ENCODE data around the gene NGF.

Gene NGF

DNA sequence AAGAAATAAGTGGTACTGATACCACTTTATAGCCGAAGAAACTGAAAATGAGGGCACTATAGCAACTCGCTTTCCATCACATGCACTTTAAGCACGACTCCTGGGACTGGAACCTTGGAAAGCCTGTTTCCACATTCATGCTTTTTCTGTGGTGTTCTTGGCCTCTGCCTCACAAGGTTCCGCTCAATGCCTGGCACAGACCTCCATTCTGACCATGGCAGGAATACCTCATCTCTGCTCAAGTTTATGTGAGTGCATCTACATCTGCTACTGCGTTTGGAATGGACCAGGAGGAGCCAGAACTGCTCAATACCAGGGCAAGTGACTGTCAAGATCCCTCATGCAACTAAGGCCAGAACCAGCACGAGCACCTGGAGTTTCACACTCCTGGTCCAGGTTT lies 11.6 kb downstream of the NGF start:
- H3K27ac ChIP-seq (ENCODE audit: low read depth, low read length) = no peak overlapping the region
- H3K4me2 ChIP-seq (ENCODE audit: low read length) = no peak overlapping the region
- H4K12ac ChIP-seq (ENCODE audit: low read depth, low read length) = no peak overlapping the region
- no peak overlapping the region for H2AK5ac ChIP-seq (ENCODE audit: low read length)
- no peak overlapping the region for H2BK5ac ChIP-seq (ENCODE audit: low read depth, low read length, poor library complexity)
- no peaks in the 10 kb centered on the region for H3K79me2 ChIP-seq (ENCODE audit: control insufficient read depth, insufficient read depth, low read length, poor library complexity)
- H3K9me3 ChIP-seq (ENCODE audit: insufficient read depth, low read depth, low read length) = no peaks in the 10 kb centered on the region
- no peaks in the 10 kb centered on the region for H3K27me3 ChIP-seq (ENCODE audit: insufficient read depth, low read length)
- no peak overlapping the region for H2BK120ac ChIP-seq (ENCODE audit: insufficient read depth, low read length, poor library complexity)
- no peak overlapping the region for H3K14ac ChIP-seq (ENCODE audit: low read length)
- H4K8ac ChIP-seq (ENCODE audit: low read depth, low read length) = no peak overlapping the region
- H3K18ac ChIP-seq (ENCODE audit: low read length) = no peak overlapping the region
- peaks cover 0 to 2% of the 10 kb centered on the region in 2 experiments for H3K4me1 ChIP-seq (ENCODE audit: control insufficient read depth in 1 of 2, insufficient read depth in 2 of 2, low read length in 2 of 2)
- H2AFZ ChIP-seq (ENCODE audit: insufficient read depth, low read length, poor library complexity) = no peak overlapping the region
- no peaks in the 10 kb centered on the region for H3K36me3 ChIP-seq (ENCODE audit: control insufficient read depth in 1 of 2, insufficient read depth in 2 of 2, low read length in 2 of 2)
- no peak overlapping the region for H3K9ac ChIP-seq (ENCODE audit: low read length)
- no peak overlapping the region for H3K23ac ChIP-seq (ENCODE audit: low read length)
- no CpG with 5 or more reads among the region's 6 CpGs for WGBS (ENCODE audit: extremely low coverage, insufficient coverage, insufficient read length)
- H4K91ac ChIP-seq (ENCODE audit: low read depth, low read length) = no peak overlapping the region
- H3K79me1 ChIP-seq (ENCODE audit: low read length) = no peaks in the 10 kb centered on the region
- DNase-seq = no peak
- H2BK12ac ChIP-seq (ENCODE audit: low read length) = no peak overlapping the region
- no peak overlapping the region for H3K4ac ChIP-seq (ENCODE audit: low read depth, low read length)
- H3K4me3 ChIP-seq (ENCODE audit: low read depth, low read length) = no peak overlapping the region

- no peak overlapping the region for H3K27ac ChIP-seq (ENCODE audit: low read depth, low read length)
- no peaks in the 10 kb centered on the region for H3K36me3 ChIP-seq (ENCODE audit: control insufficient read depth in 1 of 2, insufficient read depth in 2 of 2, low read length in 2 of 2)
- H2AK5ac ChIP-seq (ENCODE audit: low read length) = no peak overlapping the region
- WGBS (ENCODE audit: extremely low coverage, insufficient coverage, insufficient read length) = no CpG with 5 or more reads among the region's 5 CpGs
- H2BK120ac ChIP-seq (ENCODE audit: insufficient read depth, low read length, poor library complexity) = no peak overlapping the region
- H4K8ac ChIP-seq (ENCODE audit: low read depth, low read length) = no peak overlapping the region
- no peak for DNase-seq
- no peak overlapping the region for H3K4me2 ChIP-seq (ENCODE audit: low read length)
- H2AFZ ChIP-seq (ENCODE audit: insufficient read depth, low read length, poor library complexity) = no peak overlapping the region
- no peaks in the 10 kb centered on the region for H3K79me2 ChIP-seq (ENCODE audit: control insufficient read depth, insufficient read depth, low read length, poor library complexity)
- H2BK5ac ChIP-seq (ENCODE audit: low read depth, low read length, poor library complexity) = no peak overlapping the region
- no peak overlapping the region for H3K4me3 ChIP-seq (ENCODE audit: low read depth, low read length)
- H3K4ac ChIP-seq (ENCODE audit: low read depth, low read length) = no peak overlapping the region
- no peak overlapping the region for H3K23ac ChIP-seq (ENCODE audit: low read length)
- no peaks in the 10 kb centered on the region for H3K79me1 ChIP-seq (ENCODE audit: low read length)
- H3K18ac ChIP-seq (ENCODE audit: low read length) = no peak overlapping the region
- no peaks in the 10 kb centered on the region for H3K27me3 ChIP-seq (ENCODE audit: insufficient read depth, low read length)
- no peak overlapping the region for H3K9ac ChIP-seq (ENCODE audit: low read length)
- no peak overlapping the region for H3K14ac ChIP-seq (ENCODE audit: low read length)
- no peak overlapping the region for H4K12ac ChIP-seq (ENCODE audit: low read depth, low read length)
- H3K4me1 ChIP-seq (ENCODE audit: control insufficient read depth in 1 of 2, insufficient read depth in 2 of 2, low read length in 2 of 2) = peaks cover 0 to 2% of the 10 kb centered on the region in 2 experiments
- no peaks in the 10 kb centered on the region for H3K9me3 ChIP-seq (ENCODE audit: insufficient read depth, low read depth, low read length)
- no peak overlapping the region for H2BK12ac ChIP-seq (ENCODE audit: low read length)
- no peak overlapping the region for H4K91ac ChIP-seq (ENCODE audit: low read depth, low read length)
These were observed 12.2 kb downstream of the NGF start for GRCh38 chr1:115325874-115326273.

GRCh38 chr1:115324649-115325420 lies 13.2 kb downstream of the NGF start:
- WGBS (ENCODE audit: extremely low coverage, insufficient coverage, insufficient read length) = no CpG with 5 or more reads among the region's 8 CpGs
- H3K4me3 ChIP-seq (ENCODE audit: low read depth, low read length) = no peak overlapping the region
- H3K18ac ChIP-seq (ENCODE audit: low read length) = no peak overlapping the region
- H2BK12ac ChIP-seq (ENCODE audit: low read length) = no peak overlapping the region
- no peaks in the 10 kb centered on the region for H3K79me1 ChIP-seq (ENCODE audit: low read length)
- no peak for DNase-seq
- no peaks in the 10 kb centered on the region for H3K9me3 ChIP-seq (ENCODE audit: insufficient read depth, low read depth, low read length)
- H3K79me2 ChIP-seq (ENCODE audit: control insufficient read depth, insufficient read depth, low read length, poor library complexity) = no peaks in the 10 kb centered on the region
- no peak overlapping the region for H3K27ac ChIP-seq (ENCODE audit: low read depth, low read length)
- no peak overlapping the region for H2AK5ac ChIP-seq (ENCODE audit: low read length)
- H3K4me2 ChIP-seq (ENCODE audit: low read length) = no peak overlapping the region
- no peak overlapping the region for H3K4ac ChIP-seq (ENCODE audit: low read depth, low read length)
- no peak overlapping the region for H4K91ac ChIP-seq (ENCODE audit: low read depth, low read length)
- no peak overlapping the region for H3K9ac ChIP-seq (ENCODE audit: low read length)
- H3K23ac ChIP-seq (ENCODE audit: low read length) = no peak overlapping the region
- H2AFZ ChIP-seq (ENCODE audit: insufficient read depth, low read length, poor library complexity) = no peak overlapping the region
- no peak overlapping the region for H4K12ac ChIP-seq (ENCODE audit: low read depth, low read length)
- no peaks in the 10 kb centered on the region for H3K36me3 ChIP-seq (ENCODE audit: control insufficient read depth in 1 of 2, insufficient read depth in 2 of 2, low read length in 2 of 2)
- no peak overlapping the region for H3K14ac ChIP-seq (ENCODE audit: low read length)
- H2BK120ac ChIP-seq (ENCODE audit: insufficient read depth, low read length, poor library complexity) = no peak overlapping the region
- H4K8ac ChIP-seq (ENCODE audit: low read depth, low read length) = no peak overlapping the region
- H2BK5ac ChIP-seq (ENCODE audit: low read depth, low read length, poor library complexity) = no peak overlapping the region
- peaks cover 0 to 2% of the 10 kb centered on the region in 2 experiments for H3K4me1 ChIP-seq (ENCODE audit: control insufficient read depth in 1 of 2, insufficient read depth in 2 of 2, low read length in 2 of 2)
- no peaks in the 10 kb centered on the region for H3K27me3 ChIP-seq (ENCODE audit: insufficient read depth, low read length)

DNA sequence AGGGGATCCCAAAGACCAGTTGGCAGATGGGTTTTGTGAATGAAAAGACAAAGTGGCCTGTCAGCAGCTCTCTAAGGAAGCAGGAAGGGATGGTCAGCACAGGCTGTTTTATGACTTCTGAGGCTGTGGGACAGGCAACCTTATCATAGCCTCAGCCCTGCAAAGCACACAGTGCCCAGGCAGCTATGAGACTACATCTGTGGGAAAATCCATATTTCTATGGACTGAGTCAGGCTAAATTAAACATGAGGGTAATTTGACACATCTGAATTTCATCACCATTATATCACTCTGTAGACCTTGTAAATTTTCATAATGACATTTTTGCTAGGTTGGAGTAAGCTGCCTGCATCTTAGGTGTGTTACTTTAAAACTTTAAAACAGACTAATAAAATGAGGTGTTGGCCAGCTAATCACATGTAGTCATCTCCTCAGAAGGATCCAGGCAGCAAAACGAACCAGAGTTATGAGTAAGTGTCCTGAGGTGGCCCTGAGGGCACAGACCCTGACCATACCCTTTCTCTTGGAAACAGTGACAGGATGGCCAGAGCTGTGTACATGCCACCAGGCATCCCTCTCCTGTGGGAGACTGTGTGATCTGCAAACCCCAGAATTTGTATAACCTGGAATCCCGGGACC lies 14.6 kb downstream of the NGF start:
- peak; percentile 54 to 55 for DNase-seq
- H2BK12ac ChIP-seq (ENCODE audit: low read length) = no peak overlapping the region
- no peaks in the 10 kb centered on the region for H3K79me1 ChIP-seq (ENCODE audit: low read length)
- no peak overlapping the region for H4K91ac ChIP-seq (ENCODE audit: low read depth, low read length)
- no peaks in the 10 kb centered on the region for H3K36me3 ChIP-seq (ENCODE audit: control insufficient read depth in 1 of 2, insufficient read depth in 2 of 2, low read length in 2 of 2)
- H3K4me1 ChIP-seq (ENCODE audit: control insufficient read depth in 1 of 2, insufficient read depth in 2 of 2, low read length in 2 of 2) = peaks cover 0 to 2% of the 10 kb centered on the region in 2 experiments
- no peaks in the 10 kb centered on the region for H3K27me3 ChIP-seq (ENCODE audit: insufficient read depth, low read length)
- no peak overlapping the region for H3K4ac ChIP-seq (ENCODE audit: low read depth, low read length)
- no peak overlapping the region for H3K18ac ChIP-seq (ENCODE audit: low read length)
- no peak overlapping the region for H2BK120ac ChIP-seq (ENCODE audit: insufficient read depth, low read length, poor library complexity)
- H3K4me3 ChIP-seq (ENCODE audit: low read depth, low read length) = no peak overlapping the region
- no peaks in the 10 kb centered on the region for H3K79me2 ChIP-seq (ENCODE audit: control insufficient read depth, insufficient read depth, low read length, poor library complexity)
- H4K8ac ChIP-seq (ENCODE audit: low read depth, low read length) = no peak overlapping the region
- no peak overlapping the region for H4K12ac ChIP-seq (ENCODE audit: low read depth, low read length)
- no peak overlapping the region for H2BK5ac ChIP-seq (ENCODE audit: low read depth, low read length, poor library complexity)
- H2AK5ac ChIP-seq (ENCODE audit: low read length) = no peak overlapping the region
- H2AFZ ChIP-seq (ENCODE audit: insufficient read depth, low read length, poor library complexity) = no peak overlapping the region
- H3K23ac ChIP-seq (ENCODE audit: low read length) = no peak overlapping the region
- no peak overlapping the region for H3K14ac ChIP-seq (ENCODE audit: low read length)
- H3K4me2 ChIP-seq (ENCODE audit: low read length) = no peak overlapping the region
- no peak overlapping the region for H3K9ac ChIP-seq (ENCODE audit: low read length)
- H3K9me3 ChIP-seq (ENCODE audit: insufficient read depth, low read depth, low read length) = no peaks in the 10 kb centered on the region
- no CpG with 5 or more reads among the region's 2 CpGs for WGBS (ENCODE audit: extremely low coverage, insufficient coverage, insufficient read length)
- H3K27ac ChIP-seq (ENCODE audit: low read depth, low read length) = no peak overlapping the region

Measured in trophoblast cell (in vitro differentiated cells and primary cell).